GM18873 (cell line): ENCODE results near the gene CABP2.
"Not testable (repeated sequence)": the region's sequence is repeated elsewhere in the genome, so short reads cannot be mapped to it uniquely, and the experiment has no call there.

Experiments
- ATAC-seq: cut with Tn5 transposase; IDR thresholded peaks from one replicate; pipeline ENCODE4 v1.9.1; 2021; ENCODE audit warnings: mild to moderate bottlenecking, moderate library complexity, moderate number of reproducible peaks; ENCODE audit not compliant: unreplicated experiment, low FRiP score

CABP2 gene

GRCh38 chr11:67522844-67523555 lies at the start of gene CABP2:
Gene CABP2 (minus strand): TSS chr11:67523446. CDS start chr11:67523326, 120 bp downstream.
- ATAC-seq = no peak

GRCh38 chr11:67572747-67573419 lies 49.6 kb upstream of the CABP2 start:
- no peak for ATAC-seq

- no peak for ATAC-seq
These were observed 49.1 kb upstream of the CABP2 start for GRCh38 chr11:67572305-67572704.

- ATAC-seq = no peak
These were observed 48.2 kb upstream of the CABP2 start for GRCh38 chr11:67571443-67571842.

GRCh38 chr11:67564230-67564629 lies 41.0 kb upstream of the CABP2 start:
- ATAC-seq = no peak

GRCh38 chr11:67563705-67564114 lies 40.5 kb upstream of the CABP2 start:
- not testable (repeated sequence) for ATAC-seq

- ATAC-seq = no peak
These were observed 39.9 kb upstream of the CABP2 start for GRCh38 chr11:67562963-67563704.

- ATAC-seq = peak; percentile 54
These were observed 38.8 kb upstream of the CABP2 start for GRCh38 chr11:67561971-67562619.

GRCh38 chr11:67558084-67558772 lies 35.0 kb upstream of the CABP2 start:
- no peak for ATAC-seq

- ATAC-seq = no peak
These were observed 33.0 kb upstream of the CABP2 start for GRCh38 chr11:67556244-67556643.

- ATAC-seq = not testable (repeated sequence)
These were observed 28.5 kb upstream of the CABP2 start for GRCh38 chr11:67551697-67552096.

- no peak for ATAC-seq
These were observed 27.9 kb upstream of the CABP2 start for GRCh38 chr11:67551127-67551526.

GRCh38 chr11:67548555-67549110 lies 25.4 kb upstream of the CABP2 start:
- no peak for ATAC-seq

- ATAC-seq = not testable (repeated sequence)
These were observed 24.9 kb upstream of the CABP2 start for GRCh38 chr11:67548112-67548511.

GRCh38 chr11:67545280-67545679 lies 22.0 kb upstream of the CABP2 start:
- no peak for ATAC-seq

GRCh38 chr11:67544616-67545242 lies 21.5 kb upstream of the CABP2 start:
- no peak for ATAC-seq

- no peak for ATAC-seq
These were observed 20.3 kb upstream of the CABP2 start for GRCh38 chr11:67543585-67543984.

- no peak for ATAC-seq
These were observed 19.7 kb upstream of the CABP2 start for GRCh38 chr11:67542971-67543370.

- ATAC-seq = no peak
These were observed 18.9 kb upstream of the CABP2 start for GRCh38 chr11:67542169-67542568.
